Neural progenitor cell (in vitro differentiated cells): Measurements from ENCODE around the gene TEPSIN.

Experiments used
- EZH2 ChIP-seq: fragments of 200-600 bp; sonication (generic); IDR thresholded peaks from 2 replicates; pipeline ENCODE4 v1.6.1; 2017; ENCODE audit warnings: antibody characterized with exemption, mild to moderate bottlenecking, moderate library complexity
- TF ChIP-seq, protein P1 (sequence below): fragments of 200-600 bp; sonication (generic); IDR thresholded peaks from 2 replicates; pipeline ENCODE4 v1.5.1; 2017; ENCODE audit warnings: antibody characterized with exemption, mild to moderate bottlenecking

DNA sequence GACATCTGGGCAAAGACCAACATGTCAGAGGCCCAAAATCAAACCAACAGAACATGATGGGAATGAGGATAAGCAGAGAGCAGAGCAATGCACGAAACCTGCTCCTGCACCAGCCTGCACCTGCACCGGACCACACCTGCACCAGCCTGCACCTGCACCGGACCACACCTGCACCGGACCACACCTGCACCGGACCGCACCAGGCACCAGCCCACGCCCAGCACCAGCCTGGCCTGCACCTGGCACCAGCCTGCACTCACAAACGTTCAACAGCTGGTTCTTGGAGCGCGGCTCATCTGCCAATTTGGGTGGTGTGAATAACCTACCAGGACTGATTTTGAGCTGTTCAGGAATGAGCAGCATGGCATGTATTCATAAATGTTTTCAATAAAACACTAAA lies 34.3 kb downstream of the TEPSIN start:
- TF ChIP-seq, protein P1, sequence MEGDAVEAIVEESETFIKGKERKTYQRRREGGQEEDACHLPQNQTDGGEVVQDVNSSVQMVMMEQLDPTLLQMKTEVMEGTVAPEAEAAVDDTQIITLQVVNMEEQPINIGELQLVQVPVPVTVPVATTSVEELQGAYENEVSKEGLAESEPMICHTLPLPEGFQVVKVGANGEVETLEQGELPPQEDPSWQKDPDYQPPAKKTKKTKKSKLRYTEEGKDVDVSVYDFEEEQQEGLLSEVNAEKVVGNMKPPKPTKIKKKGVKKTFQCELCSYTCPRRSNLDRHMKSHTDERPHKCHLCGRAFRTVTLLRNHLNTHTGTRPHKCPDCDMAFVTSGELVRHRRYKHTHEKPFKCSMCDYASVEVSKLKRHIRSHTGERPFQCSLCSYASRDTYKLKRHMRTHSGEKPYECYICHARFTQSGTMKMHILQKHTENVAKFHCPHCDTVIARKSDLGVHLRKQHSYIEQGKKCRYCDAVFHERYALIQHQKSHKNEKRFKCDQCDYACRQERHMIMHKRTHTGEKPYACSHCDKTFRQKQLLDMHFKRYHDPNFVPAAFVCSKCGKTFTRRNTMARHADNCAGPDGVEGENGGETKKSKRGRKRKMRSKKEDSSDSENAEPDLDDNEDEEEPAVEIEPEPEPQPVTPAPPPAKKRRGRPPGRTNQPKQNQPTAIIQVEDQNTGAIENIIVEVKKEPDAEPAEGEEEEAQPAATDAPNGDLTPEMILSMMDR, result no peak
- TF ChIP-seq EZH2, result no peak
